GM19468 (cell line): ENCODE data around the gene C6orf141.

ENCODE experiments used
- ATAC-seq: cut with Tn5 transposase; IDR thresholded peaks from one replicate; pipeline ENCODE4 v1.9.1; 2021; ENCODE audit warnings: mild to moderate bottlenecking, moderate library complexity, moderate number of reproducible peaks; ENCODE audit not compliant: unreplicated experiment; ENCODE audit errors: extremely low read depth

The C6orf141 gene

GRCh38 chr6:49550492-49551077, at the start of gene C6orf141:
Gene C6orf141, plus strand, starts transcription at chr6:49550668. Its CDS starts 125 bp downstream, at chr6:49550793.
- ATAC-seq: peak; percentile 28

- no peak for ATAC-seq
These were observed 45.8 kb upstream of the C6orf141 start for GRCh38 chr6:49504666-49505065.

GRCh38 chr6:49506569-49507111, 43.8 kb upstream of the C6orf141 start:
- ATAC-seq: no peak

GRCh38 chr6:49509342-49509741, 41.1 kb upstream of the C6orf141 start:
- no peak for ATAC-seq

GRCh38 chr6:49513153-49513989, 37.1 kb upstream of the C6orf141 start:
- ATAC-seq: no peak

GRCh38 chr6:49514571-49515484, 35.6 kb upstream of the C6orf141 start:
- no peak for ATAC-seq

GRCh38 chr6:49515485-49516146, 34.9 kb upstream of the C6orf141 start:
- ATAC-seq: no peak

- ATAC-seq: no peak
These were observed 34.3 kb upstream of the C6orf141 start for GRCh38 chr6:49516147-49516505.

- no peak for ATAC-seq
These were observed 32.5 kb upstream of the C6orf141 start for GRCh38 chr6:49517919-49518318.

- ATAC-seq: peak; percentile 91
These were observed 30.8 kb upstream of the C6orf141 start for GRCh38 chr6:49519660-49520059.

- ATAC-seq: no peak
These were observed 27.5 kb upstream of the C6orf141 start for GRCh38 chr6:49522710-49523593.

GRCh38 chr6:49523901-49524300, 26.6 kb upstream of the C6orf141 start:
- no peak for ATAC-seq

GRCh38 chr6:49524541-49524940, 25.9 kb upstream of the C6orf141 start:
- no peak for ATAC-seq

- ATAC-seq: no peak
These were observed 23.9 kb upstream of the C6orf141 start for GRCh38 chr6:49526598-49526997.

GRCh38 chr6:49527320-49527719, 23.1 kb upstream of the C6orf141 start:
- no peak for ATAC-seq

- no peak for ATAC-seq
These were observed 21.9 kb upstream of the C6orf141 start for GRCh38 chr6:49528571-49528970.

GRCh38 chr6:49530141-49530776, 20.2 kb upstream of the C6orf141 start:
- ATAC-seq: no peak

GRCh38 chr6:49531774-49532569, 18.5 kb upstream of the C6orf141 start:
- ATAC-seq: peak; percentile 91
